GM23338 (cell line): ENCODE results near the gene RHOBTB3.

Experiments
- ZNF114 ChIP-seq: fragments of 250-450 bp; sonication (Bioruptor Pico); IDR thresholded peaks from 2 replicates; pipeline ENCODE4 v1.5.0; 2020; ENCODE audit warnings: mild to moderate bottlenecking, moderate library complexity
- TF ChIP-seq, protein P1 (sequence below), 2 experiments: fragments of 200-600 bp in 1 of 2; sonication (generic) in 1 of 2; conservative IDR thresholded peaks; 2 replicates each; pipeline versions ENCODE4 v1.5.1 to v1.6.1; 2016 to 2017; ENCODE audit warnings: antibody characterized with exemption in 2 of 2, low read depth in 2 of 2, mild to moderate bottlenecking in 2 of 2, moderate library complexity in 1 of 2
- TF ChIP-seq, protein P2 (sequence below): IDR thresholded peaks from one replicate; pipeline ENCODE4 v1.6.1; 2018; ENCODE audit warnings: antibody characterized with exemption; ENCODE audit not compliant: unreplicated experiment

DNA sequence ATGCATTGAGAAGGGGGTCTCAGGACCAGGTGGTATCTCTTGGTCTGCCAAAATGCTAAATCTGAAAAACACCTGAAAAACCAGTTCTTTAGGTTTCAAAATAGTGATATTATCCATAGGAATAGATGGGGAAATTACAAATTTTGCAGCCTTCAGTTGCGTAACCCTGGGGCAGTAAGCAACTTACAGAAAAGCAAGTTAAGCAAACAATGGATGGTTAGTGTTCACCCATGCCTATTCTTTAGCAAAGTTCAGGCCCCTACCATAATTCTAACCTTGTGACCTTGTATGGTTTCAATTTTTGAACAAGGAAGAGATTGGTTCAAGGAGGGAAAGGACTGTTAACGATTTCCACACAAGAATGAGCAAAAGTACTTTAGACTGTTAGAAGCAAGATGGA is 66.9 kb downstream of the RHOBTB3 start:
- TF ChIP-seq, protein P1, sequence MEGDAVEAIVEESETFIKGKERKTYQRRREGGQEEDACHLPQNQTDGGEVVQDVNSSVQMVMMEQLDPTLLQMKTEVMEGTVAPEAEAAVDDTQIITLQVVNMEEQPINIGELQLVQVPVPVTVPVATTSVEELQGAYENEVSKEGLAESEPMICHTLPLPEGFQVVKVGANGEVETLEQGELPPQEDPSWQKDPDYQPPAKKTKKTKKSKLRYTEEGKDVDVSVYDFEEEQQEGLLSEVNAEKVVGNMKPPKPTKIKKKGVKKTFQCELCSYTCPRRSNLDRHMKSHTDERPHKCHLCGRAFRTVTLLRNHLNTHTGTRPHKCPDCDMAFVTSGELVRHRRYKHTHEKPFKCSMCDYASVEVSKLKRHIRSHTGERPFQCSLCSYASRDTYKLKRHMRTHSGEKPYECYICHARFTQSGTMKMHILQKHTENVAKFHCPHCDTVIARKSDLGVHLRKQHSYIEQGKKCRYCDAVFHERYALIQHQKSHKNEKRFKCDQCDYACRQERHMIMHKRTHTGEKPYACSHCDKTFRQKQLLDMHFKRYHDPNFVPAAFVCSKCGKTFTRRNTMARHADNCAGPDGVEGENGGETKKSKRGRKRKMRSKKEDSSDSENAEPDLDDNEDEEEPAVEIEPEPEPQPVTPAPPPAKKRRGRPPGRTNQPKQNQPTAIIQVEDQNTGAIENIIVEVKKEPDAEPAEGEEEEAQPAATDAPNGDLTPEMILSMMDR (conservative IDR thresholded peaks at IDR 0.05; ENCODE audit: low read depth in 2 of 2): no peak
- TF ChIP-seq ZNF114 (CRISPR knock-in tag): no peak
- TF ChIP-seq, protein P2, sequence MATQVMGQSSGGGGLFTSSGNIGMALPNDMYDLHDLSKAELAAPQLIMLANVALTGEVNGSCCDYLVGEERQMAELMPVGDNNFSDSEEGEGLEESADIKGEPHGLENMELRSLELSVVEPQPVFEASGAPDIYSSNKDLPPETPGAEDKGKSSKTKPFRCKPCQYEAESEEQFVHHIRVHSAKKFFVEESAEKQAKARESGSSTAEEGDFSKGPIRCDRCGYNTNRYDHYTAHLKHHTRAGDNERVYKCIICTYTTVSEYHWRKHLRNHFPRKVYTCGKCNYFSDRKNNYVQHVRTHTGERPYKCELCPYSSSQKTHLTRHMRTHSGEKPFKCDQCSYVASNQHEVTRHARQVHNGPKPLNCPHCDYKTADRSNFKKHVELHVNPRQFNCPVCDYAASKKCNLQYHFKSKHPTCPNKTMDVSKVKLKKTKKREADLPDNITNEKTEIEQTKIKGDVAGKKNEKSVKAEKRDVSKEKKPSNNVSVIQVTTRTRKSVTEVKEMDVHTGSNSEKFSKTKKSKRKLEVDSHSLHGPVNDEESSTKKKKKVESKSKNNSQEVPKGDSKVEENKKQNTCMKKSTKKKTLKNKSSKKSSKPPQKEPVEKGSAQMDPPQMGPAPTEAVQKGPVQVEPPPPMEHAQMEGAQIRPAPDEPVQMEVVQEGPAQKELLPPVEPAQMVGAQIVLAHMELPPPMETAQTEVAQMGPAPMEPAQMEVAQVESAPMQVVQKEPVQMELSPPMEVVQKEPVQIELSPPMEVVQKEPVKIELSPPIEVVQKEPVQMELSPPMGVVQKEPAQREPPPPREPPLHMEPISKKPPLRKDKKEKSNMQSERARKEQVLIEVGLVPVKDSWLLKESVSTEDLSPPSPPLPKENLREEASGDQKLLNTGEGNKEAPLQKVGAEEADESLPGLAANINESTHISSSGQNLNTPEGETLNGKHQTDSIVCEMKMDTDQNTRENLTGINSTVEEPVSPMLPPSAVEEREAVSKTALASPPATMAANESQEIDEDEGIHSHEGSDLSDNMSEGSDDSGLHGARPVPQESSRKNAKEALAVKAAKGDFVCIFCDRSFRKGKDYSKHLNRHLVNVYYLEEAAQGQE: no peak
